Globus pallidus (tissue), 1 donor: Measurements from ENCODE around the gene GPR3.
A peak's percentile ranks its signal among the peaks of the same experiment; 100 is the strongest.

Source experiments
- DNase-seq: peaks from one replicate; pipeline ENCODE4 v3.0.0-alpha.2; 2015; ENCODE audit warnings: low spot score

Gene GPR3

GRCh38 chr1:27358928-27359313, 33.5 kb upstream of the GPR3 start:
- DNase-seq = no peak

GRCh38 chr1:27359822-27360158, 32.6 kb upstream of the GPR3 start:
- no peak for DNase-seq

GRCh38 chr1:27360159-27361043, 32.0 kb upstream of the GPR3 start:
- DNase-seq = no peak

- DNase-seq = no peak
These were observed 31.4 kb upstream of the GPR3 start for GRCh38 chr1:27361044-27361402.

GRCh38 chr1:27361553-27361952, 30.9 kb upstream of the GPR3 start:
- no peak for DNase-seq

GRCh38 chr1:27363766-27364695, 28.4 kb upstream of the GPR3 start:
- no peak for DNase-seq

- no peak for DNase-seq
These were observed 27.6 kb upstream of the GPR3 start for GRCh38 chr1:27364696-27365371.

- DNase-seq = peak; percentile 80
These were observed 26.9 kb upstream of the GPR3 start for GRCh38 chr1:27365372-27366112.

- peak; percentile 24 for DNase-seq
These were observed 26.4 kb upstream of the GPR3 start for GRCh38 chr1:27366113-27366410.

- peak; percentile 42 for DNase-seq
These were observed 25.8 kb upstream of the GPR3 start, which contains the start of gene MAP3K6 for GRCh38 chr1:27366411-27367159. TSS of gene MAP3K6 (minus strand) at chr1:27366961. CDS start at chr1:27366597, 364 bp downstream.

- DNase-seq = no peak
These were observed 25.2 kb upstream of the GPR3 start for GRCh38 chr1:27367160-27367650.

- no peak for DNase-seq
These were observed 23.4 kb upstream of the GPR3 start for GRCh38 chr1:27368869-27369582.

GRCh38 chr1:27372022-27372807, 20.2 kb upstream of the GPR3 start:
- DNase-seq = no peak

GRCh38 chr1:27372808-27373690, 19.4 kb upstream of the GPR3 start:
- DNase-seq = no peak

GRCh38 chr1:27374362-27375086, 17.9 kb upstream of the GPR3 start, which contains the start of gene FCN3:
TSS of gene FCN3 (minus strand) at chr1:27374824. CDS start at chr1:27374818, 6 bp downstream.
- no peak for DNase-seq

- no peak for DNase-seq
These were observed 14.5 kb upstream of the GPR3 start for GRCh38 chr1:27377760-27378495.

GRCh38 chr1:27379564-27380122, 12.8 kb upstream of the GPR3 start:
- DNase-seq = no peak
